Measurements from ENCODE around the gene GLRX3.
A peak's percentile ranks its signal among the peaks of the same experiment; 100 is the strongest.

The GLRX3 gene

GRCh38 chr10:130221456-130222375 lies 85.5 kb downstream of the GLRX3 start:
- intact Hi-C loops (cut with DNase I) = no loop called here

GRCh38 chr10:130222381-130222780 lies 86.2 kb downstream of the GLRX3 start:
- peak in 3 of 42 donors; percentile 2 to 31 (median 7) for DNase-seq
- intact Hi-C loops (cut with DNase I) = no loop called here

More at GRCh38 chr10:130221456-130222375, 85.5 kb downstream of the GLRX3 start:
- DNase-seq = peak in 2 of 42 donors; percentile 22 to 32

- DNase-seq = peak in 3 of 42 donors; percentile 5 to 18 (median 11)
- intact Hi-C loops (cut with DNase I) = no loop called here
Measured at GRCh38 chr10:130224228-130224627, 88.0 kb downstream of the GLRX3 start.

- DNase-seq = peak in 2 of 42 donors; percentile 11 to 12
- intact Hi-C loops (cut with DNase I) = no loop called here
Measured at GRCh38 chr10:130226012-130226411, 89.8 kb downstream of the GLRX3 start.

- intact Hi-C loops (cut with DNase I) = no loop called here
- DNase-seq = peak in 1 of 42 donors; percentile 2
Measured at GRCh38 chr10:130227883-130228282, 91.7 kb downstream of the GLRX3 start.

Data from head of caudate nucleus (tissue), 42 donors.